Osteocyte (in vitro differentiated cells): ENCODE data around the gene CPA3. TPM values are rescaled to one million over a fixed set of nuclear protein-coding genes. Genes with fewer than 3 reads are reported as not detected.

Experiments used
- DNase-seq: peaks from one replicate; pipeline ENCODE4 v3.0.0; 2021; ENCODE audit warnings: mixed read lengths; ENCODE audit not compliant: unreplicated experiment; ENCODE audit errors: extremely low spot score
- H3K27ac Mint-ChIP-seq: one replicate; pipeline ENCODE4 v1.8.0; 2021; ENCODE audit warnings: mild to moderate bottlenecking, mixed read lengths; ENCODE audit not compliant: unreplicated experiment
- H3K27me3 Mint-ChIP-seq: one replicate; pipeline ENCODE4 v1.8.0; 2021; ENCODE audit warnings: mixed read lengths; ENCODE audit not compliant: unreplicated experiment
- H3K36me3 Mint-ChIP-seq: one replicate; pipeline ENCODE4 v1.8.0; 2021; ENCODE audit warnings: mixed read lengths; ENCODE audit not compliant: unreplicated experiment
- H3K4me1 Mint-ChIP-seq: one replicate; pipeline ENCODE4 v1.8.0; 2021; ENCODE audit warnings: mixed read lengths; ENCODE audit not compliant: unreplicated experiment
- H3K4me3 Mint-ChIP-seq: one replicate; pipeline ENCODE4 v1.8.0; 2021; ENCODE audit warnings: mild to moderate bottlenecking, moderate library complexity, mixed read lengths; ENCODE audit not compliant: unreplicated experiment
- H3K9me3 Mint-ChIP-seq: one replicate; pipeline ENCODE4 v1.8.0; 2021; ENCODE audit warnings: mixed read lengths; ENCODE audit not compliant: unreplicated experiment
- CTCF ChIP-seq: fragments of 200-600 bp; sonication (generic); IDR thresholded peaks from 2 replicates; pipeline ENCODE4 v1.5.0; 2021; ENCODE audit warnings: antibody characterized with exemption, mild to moderate bottlenecking, moderate library complexity
- total RNA-seq: library from RNA; stranded (reverse); gene quantifications from 2 replicates; pipeline ENCODE4 v1.2.1, GENCODE V29; 2021

Gene CPA3
- total RNA-seq, 1 donor from 2014 or later: not detected

GRCh38 chr3:148931574-148931973, 66.5 kb downstream of the CPA3 start:
- TF ChIP-seq CTCF: no peak
- Mint-ChIP-seq H3K27ac (no peak overlapping the region), H3K27me3 (peaks cover 12% of the 10 kb centered on the region), H3K4me1 (peaks cover 6% of the 10 kb centered on the region), H3K9me3 (no peaks in the 10 kb centered on the region), H3K36me3 (no peaks in the 10 kb centered on the region), H3K4me3 (no peak overlapping the region)
- no peak for DNase-seq

- no peaks in the 10 kb centered on the region for H3K36me3 Mint-ChIP-seq
- no peak overlapping the region for H3K4me3 Mint-ChIP-seq
- no peak for DNase-seq
Measured at GRCh38 chr3:148932972-148933371, 67.9 kb downstream of the CPA3 start.

GRCh38 chr3:148937467-148938255, 72.6 kb downstream of the CPA3 start:
- no peak overlapping the region for H3K4me3 Mint-ChIP-seq
- H3K9me3 Mint-ChIP-seq: no peaks in the 10 kb centered on the region
- peaks cover 38% of the 10 kb centered on the region for H3K27me3 Mint-ChIP-seq
- TF ChIP-seq CTCF: no peak
- no peak for DNase-seq
- H3K36me3 Mint-ChIP-seq: no peaks in the 10 kb centered on the region
- H3K27ac Mint-ChIP-seq: no peak overlapping the region
- H3K4me1 Mint-ChIP-seq: peaks cover 8% of the 10 kb centered on the region

More at GRCh38 chr3:148932972-148933371, 67.9 kb downstream of the CPA3 start:
- H3K27ac Mint-ChIP-seq: no peak overlapping the region
- H3K4me1 Mint-ChIP-seq: peaks cover 13% of the 10 kb centered on the region
- TF ChIP-seq CTCF: no peak
- no peaks in the 10 kb centered on the region for H3K9me3 Mint-ChIP-seq
- H3K27me3 Mint-ChIP-seq: peaks cover 21% of the 10 kb centered on the region

- no peak overlapping the region for H3K4me3 Mint-ChIP-seq
- H3K9me3 Mint-ChIP-seq: no peaks in the 10 kb centered on the region
- H3K36me3 Mint-ChIP-seq: no peaks in the 10 kb centered on the region
- H3K27me3 Mint-ChIP-seq: peaks cover 36% of the 10 kb centered on the region
- H3K27ac Mint-ChIP-seq: no peak overlapping the region
- no peak for TF ChIP-seq CTCF
- H3K4me1 Mint-ChIP-seq: peaks cover 8% of the 10 kb centered on the region
- DNase-seq: no peak
Measured at GRCh38 chr3:148938306-148938705, 73.2 kb downstream of the CPA3 start.

GRCh38 chr3:148938936-148939335, 73.8 kb downstream of the CPA3 start:
- no peaks in the 10 kb centered on the region for H3K36me3 Mint-ChIP-seq
- H3K4me1 Mint-ChIP-seq: peaks cover 8% of the 10 kb centered on the region
- H3K27me3 Mint-ChIP-seq: peaks cover 36% of the 10 kb centered on the region
- no peak for TF ChIP-seq CTCF
- H3K27ac Mint-ChIP-seq: no peak overlapping the region
- no peaks in the 10 kb centered on the region for H3K9me3 Mint-ChIP-seq
- no peak for DNase-seq
- no peak overlapping the region for H3K4me3 Mint-ChIP-seq
